ENCODE data around the gene DIP2B. TPM values are rescaled to one million over a fixed set of nuclear protein-coding genes. Genes with fewer than 3 reads are reported as not detected.

DIP2B gene
- total RNA-seq, result 18.3 and 24.5 TPM in 2 replicates

GRCh38 chr12:50504798-50505674 is at the start of gene DIP2B:
TSS of gene DIP2B (plus strand) at chr12:50504985. CDS start at chr12:50505141, 156 bp downstream.

DNA sequence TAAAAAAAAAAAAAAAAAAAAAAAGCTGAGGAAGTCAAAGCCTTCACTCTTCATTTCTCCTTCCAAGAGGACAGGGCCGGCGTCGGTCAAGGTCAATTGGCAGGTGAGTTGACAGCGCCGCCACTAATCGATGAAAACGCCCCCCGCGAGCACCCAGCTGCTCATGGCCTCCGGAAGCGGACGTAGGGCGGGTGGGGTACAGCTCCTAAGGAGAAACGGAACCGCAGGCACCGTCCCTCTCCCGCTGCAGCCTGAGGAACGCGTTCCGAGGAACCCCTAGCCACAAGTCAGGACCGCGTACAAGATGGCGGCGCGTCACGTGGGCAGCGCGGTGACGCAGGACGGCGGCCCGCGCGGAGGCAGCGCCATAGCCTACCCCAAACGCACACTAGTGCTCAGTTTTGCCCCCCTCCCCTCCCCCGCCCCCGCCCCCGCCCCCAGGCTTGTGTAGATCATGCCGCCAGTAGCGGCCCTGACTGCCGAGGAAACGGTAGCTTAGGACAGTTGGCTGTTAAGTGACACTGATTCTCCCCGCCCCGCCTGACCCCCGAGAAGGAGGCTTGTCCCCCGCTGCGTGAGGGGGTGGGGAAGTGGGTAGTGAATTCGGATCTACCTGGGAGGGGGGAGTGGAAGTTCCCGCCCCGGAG is 259.0 kb downstream of the DIP2B start, which contains the start of gene ATF1:
ATF1 (plus strand) TSS at position 463 of the 647 bp plus-strand sequence. CDS start 16,045 bp downstream, outside the sequence.

Other genes with a start within 250 kb of the DIP2B start
- gene LIMA1, start 221.5 kb upstream of the DIP2B start, total RNA-seq, result 113 and 140 TPM in 2 replicates
- gene FAM186A, start 108.4 kb upstream of the DIP2B start, total RNA-seq, result under 0.01 TPM in 1 of 2 replicates, not detected in the other
- gene LARP4, start 104.1 kb upstream of the DIP2B start, total RNA-seq, result 55.8 and 80.9 TPM in 2 replicates

All from regular cardiac myocyte (primary cell).